Effector memory CD4-positive, alpha-beta T cell (primary cell): ENCODE results near the gene ZFYVE28.

Experiments used
- DNase-seq, 3 donors: peaks; one replicate each; pipeline ENCODE4 v3.0.0-alpha.2; 2020
- H3K27ac ChIP-seq: 2 replicates; pipeline ENCODE4 v1.7.0; 2013; ENCODE audit warnings: mild to moderate bottlenecking, low read length, moderate library complexity; ENCODE audit not compliant: insufficient read depth, poor library complexity, severe bottlenecking
- H3K27me3 ChIP-seq: replicated peaks from 2 replicates; pipeline ENCODE4 v1.7.0; 2013; ENCODE audit warnings: mild to moderate bottlenecking, low read length; ENCODE audit not compliant: insufficient read depth, control insufficient read depth, poor library complexity, severe bottlenecking
- H3K36me3 ChIP-seq: 2 replicates; pipeline ENCODE4 v1.7.0; 2013; ENCODE audit warnings: mild to moderate bottlenecking, low read length, moderate library complexity; ENCODE audit not compliant: control insufficient read depth, insufficient read depth
- H3K4me1 ChIP-seq: 2 replicates; pipeline ENCODE4 v1.7.0; 2013; ENCODE audit warnings: low read length, mild to moderate bottlenecking; ENCODE audit not compliant: control insufficient read depth, insufficient read depth, poor library complexity, severe bottlenecking
- H3K4me3 ChIP-seq: 2 replicates; pipeline ENCODE4 v1.7.0; 2013; ENCODE audit warnings: low read length, low read depth, mild to moderate bottlenecking; ENCODE audit not compliant: insufficient read depth, poor library complexity, severe bottlenecking
- H3K9me3 ChIP-seq: 2 replicates; pipeline ENCODE4 v1.7.0; 2013; ENCODE audit warnings: mild to moderate bottlenecking, low read length, moderate library complexity; ENCODE audit not compliant: control insufficient read depth

Gene ZFYVE28

DNA sequence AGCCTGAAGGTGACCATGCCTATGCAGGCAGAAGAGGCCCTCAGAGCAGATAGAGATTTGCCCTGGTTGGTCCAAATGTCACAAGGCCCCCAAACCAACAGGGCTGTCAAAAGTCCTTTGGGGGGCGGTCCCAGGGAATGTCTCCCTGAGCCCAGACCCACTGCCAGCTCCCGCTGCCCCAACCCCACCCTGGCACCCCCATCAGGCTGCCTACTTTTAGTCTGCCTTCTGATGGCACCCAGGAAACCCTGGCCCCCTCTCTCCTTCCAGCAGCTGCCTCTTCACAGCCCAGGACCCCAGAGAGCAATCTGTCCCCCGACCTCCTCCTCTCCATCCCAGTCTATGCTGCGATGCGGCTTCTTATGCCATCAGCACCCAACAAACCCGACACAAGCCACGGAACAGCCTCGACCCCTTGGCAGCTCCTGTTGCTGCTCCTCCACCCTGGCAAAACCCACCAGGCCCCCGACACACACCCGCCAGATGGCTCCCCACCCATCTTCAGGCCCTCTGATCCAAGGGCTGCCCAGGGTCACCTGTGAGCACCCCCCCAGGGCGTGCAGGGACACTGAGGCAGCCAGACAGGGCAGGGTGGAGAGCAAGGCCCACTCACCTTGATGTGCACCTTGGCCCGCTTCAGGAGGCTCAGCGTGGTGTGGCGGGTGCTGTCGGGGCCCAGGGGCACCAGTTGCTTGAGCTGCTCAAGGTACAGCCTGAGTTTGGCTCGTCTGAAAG lies 166.5 kb downstream of the ZFYVE28 start:
- H3K36me3 ChIP-seq = peaks cover 70% of the 10 kb centered on the region

DNA sequence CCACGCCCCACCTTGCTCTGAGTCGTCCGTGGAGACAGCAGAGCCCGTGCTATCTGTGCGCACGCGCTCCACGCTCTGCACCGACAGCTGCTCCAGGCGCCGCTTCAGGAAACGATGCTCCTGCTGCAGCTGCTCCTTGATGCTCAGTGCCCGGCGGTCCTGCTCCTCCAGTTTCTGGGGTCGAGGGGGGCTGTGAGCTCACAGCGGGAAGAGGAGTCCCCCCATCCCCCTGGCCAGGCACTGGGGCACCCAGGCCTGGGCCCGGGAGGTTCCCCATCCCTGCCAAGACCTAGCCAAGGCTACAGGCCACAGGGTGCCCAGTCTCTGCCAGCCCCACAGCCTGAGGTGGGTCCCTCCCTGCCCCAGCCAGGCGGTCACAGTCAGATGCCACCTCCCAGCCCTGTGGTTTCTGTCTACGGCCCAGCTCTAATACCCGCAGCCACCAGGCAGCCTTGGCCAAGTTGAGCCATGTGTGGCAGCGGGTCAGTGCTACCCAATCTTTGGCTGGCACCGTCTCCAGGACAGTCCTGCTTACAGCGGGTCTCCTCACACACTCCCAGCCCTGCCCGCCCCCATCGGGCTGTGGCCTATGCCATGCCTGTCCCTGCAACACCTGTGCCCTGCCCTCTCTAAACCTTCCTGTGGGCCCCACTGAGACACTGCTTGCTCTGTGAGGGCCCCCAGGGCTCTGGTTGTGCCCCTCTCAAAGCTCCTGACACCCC lies 167.2 kb downstream of the ZFYVE28 start:
- Histone ChIP-seq H3K27ac (no peak overlapping the region), H3K4me1 (no peaks in the 10 kb centered on the region), H3K36me3 (peaks cover 67% of the 10 kb centered on the region), H3K4me3 (no peak overlapping the region), H3K27me3 (no peaks in the 10 kb centered on the region), H3K9me3 (no peaks in the 10 kb centered on the region)
- no peak for DNase-seq

More for the DNA sequence above, 166.5 kb downstream of the ZFYVE28 start:
- no peak for DNase-seq
- Histone ChIP-seq H3K27ac (no peak overlapping the region), H3K4me3 (no peak overlapping the region), H3K4me1 (no peaks in the 10 kb centered on the region), H3K27me3 (no peaks in the 10 kb centered on the region), H3K9me3 (no peaks in the 10 kb centered on the region)

DNA sequence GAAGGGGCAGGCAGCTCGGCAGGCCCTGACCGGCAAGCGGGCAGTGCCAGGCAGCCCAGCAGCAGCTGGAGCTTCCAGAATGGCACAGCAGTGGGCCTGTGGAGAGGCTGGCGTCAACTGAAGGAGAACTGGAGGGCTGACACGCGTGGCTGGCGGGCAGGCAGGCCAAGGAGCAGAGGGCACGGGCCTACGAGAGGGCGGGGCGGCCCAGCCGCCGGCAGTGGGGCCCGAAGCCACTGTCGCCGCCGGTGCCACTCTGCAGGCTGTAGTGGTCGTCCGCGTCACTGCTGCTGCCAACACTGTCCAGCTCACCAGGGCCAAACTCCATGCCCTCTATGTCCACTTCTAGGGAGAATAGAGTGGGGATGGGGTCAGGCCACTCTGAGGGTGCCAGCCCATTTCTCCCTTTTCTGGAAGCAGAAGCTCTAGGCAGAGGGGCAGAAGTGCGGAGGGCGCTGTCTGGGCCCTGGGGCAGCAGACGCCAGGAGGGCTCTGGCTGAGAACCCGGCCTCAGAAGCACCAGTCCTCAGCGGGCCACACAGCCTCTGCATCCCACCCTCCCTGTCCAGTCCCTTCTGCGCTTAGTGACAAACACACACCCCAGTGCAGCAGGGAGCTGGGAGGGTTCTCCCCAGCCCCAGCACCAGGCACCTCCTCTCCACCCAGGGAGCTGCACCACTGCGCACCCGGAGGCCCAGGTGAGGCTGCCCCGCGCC lies 167.9 kb downstream of the ZFYVE28 start:
- no peaks in the 10 kb centered on the region for H3K4me1 ChIP-seq
- peaks cover 62% of the 10 kb centered on the region for H3K36me3 ChIP-seq
- DNase-seq = no peak

DNA sequence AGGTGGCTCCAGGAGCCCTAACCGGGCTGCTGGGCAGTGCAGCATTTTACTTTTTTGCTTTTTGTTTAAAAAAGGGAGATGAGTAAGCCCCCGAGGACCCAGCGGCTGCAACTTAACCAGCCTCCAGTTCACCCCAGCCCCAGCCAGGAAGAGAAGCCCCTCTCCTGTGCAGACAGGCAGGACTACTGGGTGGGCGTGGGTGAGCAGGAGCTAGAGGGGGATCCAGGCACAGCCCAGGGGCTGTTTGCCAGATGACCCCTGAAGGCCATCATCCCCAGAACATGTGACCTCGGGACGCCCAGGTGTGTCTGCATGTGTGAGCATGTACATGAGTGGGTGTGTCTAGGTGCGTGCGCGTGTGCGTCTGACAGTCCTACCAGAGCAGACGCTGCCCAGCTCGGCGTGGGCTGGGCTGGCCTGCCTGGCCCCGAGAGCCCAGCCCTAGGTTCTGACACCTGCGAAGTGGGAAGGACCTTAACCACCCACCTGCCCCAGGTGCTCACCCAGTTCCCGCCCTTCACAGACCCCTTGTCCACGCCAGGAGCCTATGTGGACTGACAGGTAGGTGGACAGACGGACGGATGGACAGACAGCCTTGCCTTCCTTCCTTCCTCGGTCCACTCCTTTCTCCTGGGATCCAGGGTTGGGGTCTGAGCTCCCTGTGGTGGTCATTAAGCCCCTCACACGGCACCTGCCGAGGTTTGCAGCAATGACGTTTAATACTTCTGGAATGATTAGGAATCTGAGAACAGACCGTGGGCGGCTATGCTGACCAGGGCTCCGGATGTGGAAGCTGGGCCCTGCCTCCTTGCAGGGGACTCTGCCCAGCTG lies 168.7 kb downstream of the ZFYVE28 start:
- DNase-seq = no peak
- no peaks in the 10 kb centered on the region for H3K4me1 ChIP-seq
- H3K9me3 ChIP-seq = no peaks in the 10 kb centered on the region
- H3K4me3 ChIP-seq = no peak overlapping the region
- H3K27me3 ChIP-seq = no peaks in the 10 kb centered on the region
- no peak overlapping the region for H3K27ac ChIP-seq
- H3K36me3 ChIP-seq = peaks cover 55% of the 10 kb centered on the region

More for the DNA sequence above, 167.9 kb downstream of the ZFYVE28 start:
- H3K27me3 ChIP-seq = no peaks in the 10 kb centered on the region
- H3K9me3 ChIP-seq = no peaks in the 10 kb centered on the region
- no peak overlapping the region for H3K4me3 ChIP-seq
- no peak overlapping the region for H3K27ac ChIP-seq

DNA sequence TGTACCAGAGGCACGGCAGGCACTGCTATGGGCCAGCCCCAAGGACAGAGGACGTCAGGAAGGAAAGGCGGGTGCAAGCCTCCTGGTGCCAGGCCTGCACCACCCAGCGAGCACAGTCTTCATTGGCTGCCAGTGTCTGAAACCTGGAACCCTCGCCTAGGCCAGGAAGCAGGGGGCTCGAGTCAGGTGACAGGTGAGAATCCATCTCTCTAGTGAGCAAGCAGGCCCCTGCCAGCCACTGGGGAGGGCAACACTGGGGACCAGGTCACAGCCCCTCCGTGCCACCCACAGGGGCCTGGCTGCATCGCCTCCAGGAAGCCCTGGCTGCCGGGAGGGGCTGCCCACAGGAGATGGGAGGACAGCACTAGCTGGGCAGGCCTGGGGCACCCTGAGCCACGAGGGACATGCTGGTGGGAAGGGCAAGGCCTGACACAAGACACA lies 169.6 kb downstream of the ZFYVE28 start:
- no peaks in the 10 kb centered on the region for H3K9me3 ChIP-seq
- no peak for DNase-seq
- H3K27me3 ChIP-seq = no peaks in the 10 kb centered on the region
- H3K4me1 ChIP-seq = no peaks in the 10 kb centered on the region
- no peak overlapping the region for H3K4me3 ChIP-seq
- H3K27ac ChIP-seq = no peak overlapping the region
- H3K36me3 ChIP-seq = peaks cover 46% of the 10 kb centered on the region

DNA sequence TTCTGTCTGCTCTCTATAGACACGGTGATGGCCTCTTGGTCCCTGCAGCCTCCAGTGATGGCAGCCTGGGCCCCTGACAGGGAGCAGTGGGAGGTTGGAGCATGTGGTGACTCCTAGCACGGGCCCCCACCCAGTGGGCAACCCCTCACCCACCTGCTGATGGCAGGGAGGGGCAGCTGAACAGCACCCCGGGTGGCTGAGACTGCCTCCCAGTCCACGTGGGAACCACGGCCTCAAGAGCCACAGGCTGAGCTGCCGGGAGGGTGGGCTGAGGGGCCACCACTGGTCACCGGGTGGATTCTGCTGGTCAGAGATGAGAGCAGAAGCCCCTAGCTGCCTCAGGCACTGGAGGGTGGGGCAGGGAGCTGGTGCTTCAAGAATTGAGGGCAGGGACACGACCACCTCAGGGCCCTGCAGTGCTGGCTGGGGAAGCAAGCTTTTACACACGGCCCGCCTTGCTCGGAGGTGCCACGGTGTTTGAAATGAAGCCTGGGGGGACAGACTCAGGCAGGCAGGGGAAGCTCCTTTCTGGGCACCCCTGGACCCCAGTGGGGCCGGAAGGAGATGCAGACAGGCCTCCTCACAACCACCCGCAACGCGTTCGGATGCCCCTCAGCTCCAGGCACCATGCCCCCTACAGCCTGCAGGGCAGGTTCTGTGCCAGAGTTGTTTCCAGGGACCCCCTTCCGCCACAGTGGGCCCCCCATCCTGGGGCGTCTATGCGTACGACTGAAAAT lies 170.2 kb downstream of the ZFYVE28 start:
- no peak overlapping the region for H3K27ac ChIP-seq
- no peak overlapping the region for H3K4me3 ChIP-seq
- no peaks in the 10 kb centered on the region for H3K4me1 ChIP-seq
- H3K36me3 ChIP-seq = peaks cover 40% of the 10 kb centered on the region
- H3K27me3 ChIP-seq = no peaks in the 10 kb centered on the region
- no peaks in the 10 kb centered on the region for H3K9me3 ChIP-seq
- no peak for DNase-seq

DNA sequence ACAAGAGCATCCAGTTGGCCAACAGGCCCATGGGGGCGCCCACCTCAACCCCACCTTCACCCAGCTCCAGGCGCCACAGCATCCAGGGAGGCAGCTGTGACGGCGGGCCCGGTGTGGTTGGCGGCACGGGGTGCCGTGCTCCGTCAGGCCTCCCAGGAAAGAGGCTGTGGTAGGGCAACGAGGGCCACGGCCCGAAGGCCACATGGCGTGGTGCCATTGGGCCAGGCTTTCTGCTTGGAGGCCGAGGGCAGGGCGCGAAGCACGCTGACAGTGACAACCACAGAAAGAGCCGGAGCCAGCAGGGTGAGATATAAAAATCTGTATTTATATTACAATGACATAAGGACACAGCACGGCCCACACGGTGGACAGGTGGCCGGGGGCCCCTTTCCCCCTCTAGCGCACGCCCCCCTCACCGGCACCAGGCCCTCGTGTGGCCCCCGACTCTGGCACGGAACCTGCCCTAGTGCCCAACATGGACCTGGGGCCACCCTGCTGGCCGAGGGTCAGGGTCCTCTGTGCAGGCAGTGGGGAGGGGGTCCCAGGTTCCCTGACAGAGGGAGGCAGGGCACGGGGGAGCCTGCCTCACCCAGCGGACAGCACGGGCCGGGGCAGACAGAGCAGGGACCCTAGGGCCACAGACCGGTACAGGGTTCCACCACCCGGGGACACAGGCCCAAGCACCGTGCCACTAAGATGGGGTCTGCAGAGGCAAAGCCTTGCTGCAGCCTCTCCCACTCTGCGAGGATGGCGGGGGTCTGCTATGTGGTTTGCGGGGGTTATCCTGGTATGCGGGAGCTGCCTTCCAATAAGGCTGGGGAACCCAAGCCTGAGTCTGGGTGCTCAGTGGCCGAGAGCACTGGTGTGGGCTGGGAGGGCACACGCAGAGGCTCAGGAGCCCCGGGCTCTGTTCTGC lies 171.1 kb downstream of the ZFYVE28 start:
- Histone ChIP-seq H3K4me3 (no peak overlapping the region), H3K27ac (no peak overlapping the region), H3K4me1 (no peaks in the 10 kb centered on the region), H3K9me3 (no peaks in the 10 kb centered on the region), H3K27me3 (no peaks in the 10 kb centered on the region), H3K36me3 (peaks cover 32% of the 10 kb centered on the region)
- DNase-seq = no peak

DNA sequence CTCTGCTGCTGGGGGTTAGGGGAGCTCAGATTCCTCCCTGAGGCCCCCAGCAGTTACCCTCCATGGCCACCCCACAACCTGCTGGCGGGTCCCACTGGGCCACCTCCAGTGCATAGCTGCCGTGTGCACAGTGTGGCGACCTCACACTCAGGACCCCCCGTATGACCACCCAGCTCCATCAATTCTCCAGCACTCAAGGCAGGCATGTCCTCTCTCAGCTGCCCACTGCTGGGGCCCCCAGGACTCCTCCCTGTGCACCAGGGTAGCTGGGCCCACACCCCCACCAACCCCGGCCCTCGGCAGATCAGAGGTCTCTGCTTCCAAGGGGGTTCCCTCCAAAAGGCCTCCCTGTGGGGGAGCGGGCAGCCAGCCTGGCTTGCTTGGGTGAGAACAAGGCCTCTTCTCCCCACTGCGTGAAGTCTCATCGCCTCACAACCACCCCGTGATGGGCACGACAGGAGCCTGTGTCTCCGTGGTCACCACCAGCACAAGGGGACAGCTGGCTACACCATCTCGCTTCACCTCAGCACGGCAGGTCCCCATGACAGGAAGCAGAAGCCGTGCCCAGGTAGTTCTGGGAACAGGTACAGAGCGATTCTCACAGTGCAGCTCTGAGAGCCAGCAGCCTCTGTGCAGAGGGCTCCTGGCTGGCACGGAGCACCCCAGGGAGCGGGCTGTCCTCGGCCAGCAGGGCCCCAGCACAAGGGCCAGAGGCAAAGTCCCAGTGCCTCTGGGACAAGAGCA lies 171.9 kb downstream of the ZFYVE28 start:
- no peaks in the 10 kb centered on the region for H3K4me1 ChIP-seq
- peak overlapping the region; percentile 24 for H3K27ac ChIP-seq
- DNase-seq = no peak
- no peaks in the 10 kb centered on the region for H3K9me3 ChIP-seq
- H3K27me3 ChIP-seq = no peaks in the 10 kb centered on the region
- H3K4me3 ChIP-seq = no peak overlapping the region
- peaks cover 24% of the 10 kb centered on the region for H3K36me3 ChIP-seq
